HuH-7 (cell line): ENCODE results near the gene RBBP7.

Source experiments
- DNase-seq: peaks from one replicate; pipeline ENCODE4 v3.0.0; 2011; ENCODE audit warnings: low spot score

Gene RBBP7

DNA sequence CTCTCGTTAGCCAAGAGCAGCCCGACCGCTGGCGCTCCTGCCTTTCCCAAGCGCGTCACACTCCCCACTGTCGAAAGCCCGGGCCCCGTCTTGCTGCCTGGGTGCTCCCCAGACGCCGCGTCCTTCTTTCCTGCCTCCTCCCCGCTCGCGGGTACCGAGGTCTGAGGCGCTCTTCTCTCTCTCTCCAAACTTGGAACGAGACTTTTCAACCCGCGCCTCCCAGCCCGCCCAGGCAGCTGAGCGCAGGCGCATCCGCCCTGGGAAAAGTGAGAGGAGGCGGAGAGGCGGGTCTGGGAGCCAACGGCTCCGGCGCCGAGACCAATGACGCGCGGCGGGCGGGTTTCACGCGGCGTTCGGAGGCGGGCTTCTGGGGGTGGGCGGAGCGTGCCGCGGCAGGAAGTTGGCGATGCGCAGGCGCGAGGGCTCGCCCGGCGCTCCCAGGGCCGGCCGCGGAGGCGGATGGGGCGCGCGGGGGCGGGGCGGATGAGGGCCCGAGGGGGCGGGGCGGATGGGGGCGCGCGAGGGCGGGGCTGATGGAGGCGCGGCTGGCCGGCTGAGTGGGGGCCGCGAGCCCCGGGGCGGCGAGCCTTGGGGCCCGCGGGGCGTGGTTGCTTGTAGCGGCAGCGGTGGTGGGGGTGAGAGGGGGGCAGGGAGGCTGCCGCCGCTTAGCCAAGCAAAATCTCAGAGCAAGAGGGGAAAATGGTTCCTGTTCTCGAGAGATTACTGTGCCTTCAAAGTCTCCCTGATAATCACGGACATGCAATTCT lies at the start of gene RBBP7:
Gene RBBP7 (minus strand): TSS at position 268 of the 767 bp plus-strand sequence. CDS start 309 bp downstream, outside the sequence.
- DNase-seq = peak; percentile 59

DNA sequence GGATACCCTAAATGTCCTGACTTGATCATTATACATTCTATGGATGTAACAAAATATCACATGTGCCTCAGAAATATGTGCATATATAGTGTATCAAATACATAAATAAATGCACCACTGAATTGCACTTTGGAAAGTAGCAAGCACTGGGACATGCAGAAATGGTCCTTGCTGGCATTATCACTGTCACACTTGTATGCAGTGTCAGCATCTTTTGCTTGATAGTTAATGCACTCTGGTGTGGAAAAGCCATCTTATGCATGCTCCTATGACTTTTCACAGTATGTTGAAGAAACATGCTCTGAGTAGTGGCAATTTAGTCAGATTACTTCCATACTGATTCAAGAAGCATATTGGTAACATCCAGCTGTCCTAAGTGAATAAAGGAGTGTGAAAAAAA lies 48.8 kb upstream of the RBBP7 start:
- DNase-seq = no peak

DNA sequence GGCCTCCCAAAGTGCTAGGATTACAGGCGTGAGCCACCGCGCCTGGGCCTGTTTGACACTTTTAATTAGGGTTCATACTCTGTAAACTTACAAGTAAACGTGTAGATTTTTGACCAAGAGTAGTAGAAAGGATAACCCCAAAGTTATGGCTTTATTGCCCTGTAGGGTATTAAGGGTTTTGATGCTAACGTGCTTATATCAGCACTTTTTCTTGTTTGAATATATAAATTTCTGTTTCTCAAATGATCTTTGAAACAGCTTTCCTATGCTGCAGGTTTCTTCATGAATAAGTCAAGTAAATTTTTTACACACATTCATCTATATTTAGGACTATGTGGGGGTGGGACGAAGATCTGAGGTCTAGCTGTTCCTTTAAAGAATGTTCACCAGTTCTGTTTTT lies 47.0 kb upstream of the RBBP7 start:
- no peak for DNase-seq

DNA sequence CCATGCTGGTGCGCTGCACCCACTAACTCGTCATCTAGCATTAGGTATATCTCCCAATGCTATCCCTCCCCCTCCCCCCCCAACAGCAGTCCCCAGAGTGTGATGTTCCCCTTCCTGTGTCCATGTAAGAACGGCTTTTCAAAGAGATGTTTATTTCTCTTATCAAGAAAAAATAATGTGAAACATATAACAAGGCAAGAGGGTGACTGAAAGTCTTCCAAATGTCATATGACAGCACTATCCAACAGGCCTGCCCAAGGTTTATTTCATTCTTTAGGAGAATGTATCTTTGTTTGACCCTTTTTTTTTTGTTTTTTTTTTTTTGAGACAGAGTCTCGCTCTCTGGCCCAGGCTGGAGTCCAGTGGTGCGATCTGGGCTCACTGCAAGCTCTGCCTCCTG lies 46.4 kb upstream of the RBBP7 start:
- DNase-seq = no peak

DNA sequence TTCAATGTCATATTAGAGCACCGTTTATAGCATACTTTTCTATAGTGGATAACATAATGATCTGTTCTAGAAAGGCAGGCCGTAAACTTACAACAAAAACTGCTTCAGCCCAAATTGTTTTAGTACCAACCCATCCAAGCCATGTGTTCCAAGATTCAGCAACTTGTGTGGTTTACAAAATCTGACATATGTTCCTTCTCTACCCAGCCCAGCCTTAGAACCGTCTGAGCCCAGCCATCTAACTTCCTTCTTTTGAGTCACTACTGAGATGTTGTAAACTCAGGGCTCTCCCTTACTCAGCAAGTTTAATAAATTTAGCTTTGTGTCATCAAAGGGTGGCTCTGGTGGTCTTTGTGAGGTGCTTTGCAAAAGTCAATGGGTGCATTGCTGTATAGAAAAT lies 43.9 kb upstream of the RBBP7 start:
- no peak for DNase-seq

DNA sequence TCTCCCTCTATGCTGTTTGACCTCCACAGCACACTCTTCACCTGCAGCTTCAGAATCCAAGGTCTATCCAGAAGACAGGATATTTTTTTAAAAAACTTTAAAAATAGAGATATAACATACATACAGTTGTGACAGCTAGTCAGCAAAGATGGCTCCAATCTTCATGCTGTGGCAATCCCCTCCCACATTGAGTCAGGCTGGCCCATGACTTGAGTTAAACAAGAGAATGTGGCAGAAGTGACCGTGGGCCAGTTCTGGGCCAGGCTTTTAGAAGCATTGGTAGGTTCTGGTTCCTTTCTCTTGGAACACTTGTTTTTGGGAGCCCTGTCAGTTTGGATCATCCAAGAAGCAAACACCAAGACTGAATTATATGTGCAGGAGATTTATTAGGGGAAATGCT lies 40.2 kb upstream of the RBBP7 start:
- no peak for DNase-seq

DNA sequence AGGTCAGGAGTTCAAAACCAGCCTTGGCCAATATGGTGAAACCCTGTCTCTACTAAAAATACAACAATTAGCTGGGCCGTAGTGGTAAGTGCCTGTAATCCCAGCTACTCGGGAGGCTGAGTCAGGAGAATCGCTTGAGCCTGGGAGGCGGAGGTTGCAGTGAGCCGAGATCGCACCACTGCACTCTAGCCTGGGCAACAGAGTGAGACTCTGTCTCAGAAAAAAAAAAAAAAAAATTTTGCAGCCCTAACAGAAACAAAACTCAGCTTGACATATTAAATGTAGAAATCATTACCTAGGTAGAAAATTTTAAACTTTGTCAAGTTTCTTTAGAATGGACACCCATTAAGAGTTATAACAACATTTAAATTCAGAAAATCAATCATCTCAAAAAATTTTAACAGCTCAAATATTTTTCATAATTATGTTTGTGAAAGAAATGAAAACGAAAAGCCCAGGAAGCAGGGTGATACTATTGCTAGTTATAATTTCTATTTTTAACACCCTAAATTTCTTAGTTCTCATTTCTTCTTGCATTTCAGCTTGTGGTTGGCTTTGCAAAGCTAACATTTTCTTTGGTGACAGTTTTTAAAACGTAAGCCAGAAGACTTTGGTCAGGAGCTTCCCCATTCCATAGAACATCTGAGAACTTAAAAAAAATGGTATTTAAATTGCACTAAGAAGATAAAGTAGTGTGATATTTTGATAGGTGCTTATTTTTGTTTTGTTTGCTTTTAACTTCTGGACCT lies 33.3 kb upstream of the RBBP7 start:
- no peak for DNase-seq

DNA sequence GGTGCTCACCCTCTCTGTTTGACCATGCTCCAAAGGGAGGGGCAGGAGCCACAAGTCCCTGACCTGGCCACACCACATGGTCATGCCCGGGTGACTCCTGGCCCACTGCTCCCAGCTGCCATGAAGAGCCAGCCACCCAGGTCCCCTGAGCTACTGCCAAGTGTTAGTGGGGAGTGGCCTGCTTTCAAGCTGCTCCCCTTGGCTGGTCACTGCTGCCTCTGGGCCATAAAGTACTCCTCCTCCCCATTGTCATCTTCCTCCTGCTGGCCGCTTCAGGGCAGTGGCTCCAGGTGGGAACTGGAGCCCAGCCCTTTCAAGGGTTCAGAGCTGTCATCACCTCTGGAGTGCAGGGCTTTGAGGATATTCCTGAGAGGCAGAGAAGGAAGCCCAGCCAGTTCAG lies 27.3 kb upstream of the RBBP7 start:
- DNase-seq = no peak

DNA sequence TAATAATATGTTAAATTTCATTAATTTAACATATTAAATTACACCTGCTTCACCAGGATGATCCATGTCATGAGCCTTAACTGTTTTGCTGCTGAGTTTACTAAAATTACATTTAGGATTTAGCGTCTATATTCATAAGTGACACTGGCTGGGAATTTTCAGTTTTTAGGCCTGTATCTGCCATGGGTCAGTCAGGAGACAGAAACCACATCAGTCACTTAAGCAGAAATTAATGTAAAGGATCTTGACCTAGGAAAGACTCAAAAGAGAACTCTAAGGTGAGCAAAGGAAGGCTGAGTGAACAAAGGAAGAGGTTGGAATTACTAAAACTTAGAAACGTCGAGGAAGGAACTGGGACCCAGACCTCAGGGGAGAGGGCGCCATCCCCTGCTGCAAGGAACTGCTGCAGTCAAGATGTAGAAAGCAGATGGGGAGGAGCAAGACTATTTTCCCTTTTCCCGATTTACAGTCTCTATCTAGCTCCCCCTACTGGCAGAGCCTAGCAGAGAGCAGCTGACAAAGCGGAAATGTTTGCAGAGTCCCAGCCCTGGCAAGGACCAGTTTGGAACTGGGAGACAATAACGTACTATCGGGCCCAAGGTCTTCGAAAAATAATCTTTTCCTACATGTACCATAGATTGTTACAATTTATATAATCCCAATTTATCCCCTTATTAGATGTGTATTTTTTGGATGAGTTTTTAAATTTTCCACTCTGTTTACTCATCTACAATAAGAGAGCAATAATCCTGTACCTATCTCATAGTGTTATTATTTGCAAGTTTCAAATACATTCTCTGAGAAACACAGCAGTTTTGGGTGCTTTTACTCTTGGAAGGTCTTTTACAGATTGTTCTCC lies 22.6 kb upstream of the RBBP7 start:
- no peak for DNase-seq

DNA sequence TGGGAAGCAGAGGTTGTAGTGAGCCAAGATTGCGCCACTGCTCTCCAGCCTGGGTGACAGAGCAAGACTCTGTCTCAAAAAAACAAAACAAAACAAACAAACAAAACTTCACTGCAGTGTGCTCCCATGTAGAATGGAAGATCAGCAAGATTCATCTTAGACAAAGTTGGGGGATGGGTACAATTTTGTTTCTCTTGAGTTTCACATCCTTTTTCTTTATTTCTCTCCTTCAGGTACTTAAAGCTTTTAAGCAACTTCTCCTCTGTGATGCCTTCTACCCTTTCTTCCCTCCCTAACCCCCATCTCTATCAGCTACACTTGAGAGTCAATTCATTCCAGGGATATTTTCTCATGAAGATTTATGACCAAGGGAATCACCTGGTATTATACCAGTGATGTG lies 15.5 kb upstream of the RBBP7 start:
- no peak for DNase-seq

DNA sequence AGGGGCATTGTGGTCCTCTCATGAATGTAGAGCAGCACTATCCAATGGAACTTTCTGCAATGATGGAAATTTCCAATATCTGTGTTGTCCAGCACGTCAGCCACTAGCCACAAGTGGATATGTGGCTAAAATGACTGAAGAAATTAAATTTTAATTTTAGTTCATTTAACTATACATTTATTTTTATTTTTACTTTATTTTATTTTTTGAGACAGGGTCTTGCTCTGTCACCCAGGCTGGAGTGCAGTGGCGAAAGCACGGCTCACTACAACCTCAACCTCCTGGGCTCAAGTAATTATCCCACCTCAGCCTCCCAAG lies 13.3 kb upstream of the RBBP7 start:
- no peak for DNase-seq

DNA sequence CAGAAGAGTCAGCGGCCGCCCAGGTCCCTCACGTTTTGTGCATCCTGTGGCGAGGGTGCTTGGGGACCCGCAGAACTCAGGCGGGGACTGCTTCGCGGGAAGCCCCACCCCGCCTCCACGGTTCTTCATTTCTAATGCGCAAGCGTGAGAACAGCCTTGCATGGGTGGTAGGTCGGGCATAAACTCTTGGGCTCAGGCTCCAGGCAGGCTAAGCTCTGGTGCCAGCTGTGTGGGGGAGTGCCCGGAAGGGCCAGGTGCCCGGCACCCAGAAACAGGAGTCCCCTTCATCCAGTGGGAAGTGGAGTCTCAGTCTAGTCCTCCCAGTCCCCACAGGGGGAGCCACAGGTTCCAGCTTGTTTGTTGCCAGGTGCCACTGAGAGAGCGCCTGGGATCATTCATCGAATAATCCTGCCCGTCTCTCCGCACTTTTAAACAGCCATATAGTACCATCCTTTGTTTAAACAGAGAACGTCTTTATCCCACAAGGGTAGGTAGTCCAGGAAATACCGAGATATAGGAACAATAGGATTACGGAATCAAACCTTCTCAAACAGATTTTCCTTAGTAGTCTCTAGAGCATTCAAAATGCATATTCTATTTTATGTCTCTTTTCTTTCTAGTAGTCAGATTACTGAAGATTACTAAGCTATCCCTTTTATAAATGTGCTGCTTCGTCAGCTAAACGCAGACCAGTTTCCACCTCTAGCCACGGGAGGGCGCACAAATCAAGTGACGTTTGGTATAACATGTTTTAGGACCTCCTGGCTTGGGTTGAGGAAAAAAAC lies 12.7 kb upstream of the RBBP7 start:
- DNase-seq = no peak

DNA sequence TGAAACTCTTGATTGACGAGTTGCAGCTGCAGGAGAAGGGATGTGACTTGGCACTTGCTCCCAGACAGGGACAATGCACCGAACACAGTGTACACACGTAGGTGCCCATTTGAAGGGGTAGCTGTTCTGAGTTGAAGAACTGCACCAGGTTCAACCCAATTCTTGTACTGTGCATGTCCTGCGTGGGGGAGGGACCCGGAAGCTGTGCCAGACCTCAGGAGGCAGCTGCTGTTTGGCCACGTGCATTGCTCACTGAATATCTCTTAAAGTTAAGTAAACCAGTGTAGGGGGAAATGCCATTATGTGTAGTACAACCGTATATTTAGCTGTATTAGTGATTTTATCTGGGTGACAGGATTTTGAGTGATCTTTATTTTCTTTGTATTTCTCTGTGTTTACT lies 12.0 kb upstream of the RBBP7 start:
- DNase-seq = no peak

DNA sequence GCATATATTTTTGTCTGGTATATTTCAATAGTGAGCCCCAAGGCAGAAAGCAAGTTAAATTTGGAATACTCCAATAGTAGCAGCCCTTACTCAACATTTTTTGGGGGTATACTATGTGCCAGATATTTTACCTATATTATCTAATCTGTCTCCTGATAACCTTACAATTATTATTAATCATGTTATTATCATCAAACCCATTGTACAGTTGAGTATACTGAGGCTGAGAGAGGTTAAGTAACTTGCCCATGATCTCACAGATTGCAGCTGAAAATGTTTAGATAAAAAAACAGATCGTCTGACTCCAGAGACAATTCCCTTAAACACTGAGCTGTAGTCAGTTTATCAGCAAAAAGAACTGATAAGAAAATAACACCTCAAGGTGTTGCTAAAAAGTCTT lies 6.5 kb upstream of the RBBP7 start:
- no peak for DNase-seq

DNA sequence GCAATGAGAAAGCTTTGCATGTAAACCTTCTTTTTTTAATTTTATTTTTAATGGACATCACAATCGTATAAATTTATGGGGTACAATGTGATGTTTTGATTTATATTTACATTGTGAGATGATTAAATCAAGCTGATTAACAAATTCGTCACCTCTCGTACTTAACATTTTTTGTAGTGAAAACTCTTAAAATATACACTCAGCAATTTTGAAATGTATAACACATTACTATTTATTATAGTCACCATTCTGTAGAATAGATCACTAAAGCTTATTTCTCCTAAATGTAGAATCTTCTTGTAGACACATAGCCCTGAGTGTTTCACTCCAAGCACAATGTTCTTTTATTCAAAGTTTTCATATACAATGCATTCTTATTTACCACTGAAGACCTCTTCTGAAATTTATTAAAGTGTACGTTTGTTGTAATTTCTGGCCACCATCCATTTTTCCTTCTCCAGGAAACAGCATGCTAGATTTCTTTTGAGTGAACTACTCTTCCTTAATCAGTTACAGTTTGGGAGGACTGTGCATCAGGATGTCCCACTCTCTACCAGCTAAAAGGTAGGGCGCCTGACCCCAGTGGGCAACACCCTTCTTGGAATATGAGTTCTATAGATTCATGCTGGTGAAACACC lies 4.4 kb upstream of the RBBP7 start:
- no peak for DNase-seq

DNA sequence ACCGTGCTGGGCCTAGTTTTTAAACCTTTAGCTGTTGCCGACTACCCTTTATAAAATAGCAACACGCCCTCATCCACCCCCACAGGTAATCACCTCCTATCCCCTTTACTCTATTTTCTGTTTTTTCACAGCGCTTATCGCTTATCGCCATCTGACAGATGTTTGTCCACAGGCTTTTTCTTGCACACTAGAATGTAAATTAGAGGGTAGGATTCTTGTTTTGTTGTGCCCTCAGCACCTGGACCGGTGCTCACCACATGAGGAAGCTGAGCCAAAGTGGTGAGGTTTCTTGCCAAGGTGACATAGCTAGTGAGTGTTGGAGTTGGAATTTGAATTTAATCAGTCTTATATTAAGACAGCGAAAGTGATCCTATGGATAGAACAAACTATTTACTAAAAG lies 2.9 kb upstream of the RBBP7 start:
- DNase-seq = no peak

DNA sequence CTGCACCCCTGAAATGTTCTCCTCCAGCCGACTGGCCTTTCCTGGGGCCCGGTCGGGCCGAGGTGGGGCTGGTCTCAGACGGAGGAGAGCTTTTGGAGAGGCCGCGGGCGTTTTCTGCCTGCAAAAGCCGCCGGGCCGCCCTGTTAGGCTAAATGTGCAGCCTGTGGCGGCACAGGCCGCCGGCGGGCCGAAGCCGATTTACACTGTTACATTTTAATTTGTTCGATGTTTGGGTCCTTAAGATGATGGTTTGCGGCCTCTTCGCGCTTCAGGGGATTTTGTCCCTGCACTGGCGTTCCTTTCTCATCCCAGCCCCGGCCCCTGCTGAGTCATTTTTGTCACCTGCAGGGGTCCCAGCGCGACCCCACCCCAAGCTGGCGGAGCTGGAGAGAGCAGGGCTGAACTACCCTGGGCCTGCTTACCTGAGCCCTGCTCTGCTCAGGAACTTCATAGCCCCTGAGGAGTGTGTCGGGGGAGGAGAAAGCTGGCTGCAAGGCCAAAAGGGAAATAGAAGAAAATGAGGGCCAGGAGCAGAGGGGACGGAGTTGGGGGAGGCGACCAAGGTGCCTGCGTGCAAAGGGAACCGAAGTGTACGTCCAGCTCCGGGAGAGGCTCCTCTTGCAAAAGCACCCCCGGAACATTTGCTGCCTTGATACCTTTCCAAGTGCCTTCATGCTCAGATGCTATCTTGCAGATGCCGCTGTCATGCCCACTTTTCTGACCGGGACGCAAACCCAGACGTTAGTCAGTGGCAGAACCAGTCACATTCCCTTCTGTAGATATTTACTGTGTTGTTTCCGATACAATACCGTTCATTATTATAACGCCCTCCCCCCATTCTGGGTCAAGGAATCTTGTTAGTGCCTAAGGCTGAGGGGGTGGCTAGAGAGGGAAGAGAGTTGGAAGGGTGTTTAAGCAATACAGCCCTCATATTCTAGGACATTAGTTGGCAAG lies 977 bp upstream of the RBBP7 start:
- DNase-seq = no peak

DNA sequence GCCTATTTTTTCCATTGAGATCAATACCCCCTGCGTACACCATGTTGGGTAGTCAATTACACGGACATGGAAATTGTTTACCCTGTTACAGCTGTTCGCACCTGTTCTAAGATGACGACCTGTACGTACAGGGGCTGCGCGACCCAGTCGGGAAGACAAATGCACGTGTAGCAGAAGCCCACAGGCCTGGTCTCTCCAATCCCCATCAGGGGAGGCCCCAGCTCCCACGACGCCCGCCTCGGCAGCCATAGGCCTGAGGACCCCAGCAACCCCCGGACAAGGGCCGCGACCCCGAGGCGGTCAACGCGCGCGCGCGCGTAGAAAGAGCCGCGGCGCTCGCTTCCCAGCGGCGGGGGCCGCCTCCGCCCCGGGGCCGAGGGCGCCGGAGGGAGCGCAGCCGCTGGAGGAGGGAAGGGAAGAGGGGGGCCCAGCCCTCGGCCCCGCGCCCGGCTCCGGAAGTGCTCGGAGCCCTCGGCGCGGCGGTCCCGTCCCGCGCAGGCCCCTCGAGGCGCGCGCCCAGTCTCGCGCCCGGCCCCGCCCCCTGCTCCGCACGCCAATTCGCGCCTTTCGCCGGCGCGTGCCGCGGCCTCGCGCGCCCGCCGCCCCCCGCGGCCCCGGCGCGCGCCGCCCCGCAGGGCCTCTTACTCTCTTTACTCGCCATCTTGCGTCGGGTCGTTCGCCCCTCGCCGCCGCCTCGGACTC lies 618 bp downstream of the RBBP7 start:
- no peak for DNase-seq

DNA sequence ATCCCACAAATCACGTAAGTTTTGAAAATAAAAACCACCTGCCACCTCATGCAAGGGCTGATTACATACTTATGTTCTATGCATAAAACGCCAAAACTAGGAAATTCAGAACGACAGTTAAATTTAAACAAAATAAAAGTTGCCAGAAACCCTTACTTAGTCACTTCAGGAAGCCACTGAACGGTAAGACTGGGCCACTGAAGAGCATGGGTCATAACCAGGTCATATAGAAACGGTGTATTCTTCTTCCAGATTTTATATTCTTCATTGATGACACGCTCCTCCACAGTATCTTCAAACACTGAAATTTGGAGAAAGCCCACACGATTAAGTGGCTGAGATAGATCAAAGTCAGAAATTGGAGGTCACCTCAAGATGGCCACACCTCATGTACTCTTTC lies 1.2 kb downstream of the RBBP7 start:
- DNase-seq = no peak

DNA sequence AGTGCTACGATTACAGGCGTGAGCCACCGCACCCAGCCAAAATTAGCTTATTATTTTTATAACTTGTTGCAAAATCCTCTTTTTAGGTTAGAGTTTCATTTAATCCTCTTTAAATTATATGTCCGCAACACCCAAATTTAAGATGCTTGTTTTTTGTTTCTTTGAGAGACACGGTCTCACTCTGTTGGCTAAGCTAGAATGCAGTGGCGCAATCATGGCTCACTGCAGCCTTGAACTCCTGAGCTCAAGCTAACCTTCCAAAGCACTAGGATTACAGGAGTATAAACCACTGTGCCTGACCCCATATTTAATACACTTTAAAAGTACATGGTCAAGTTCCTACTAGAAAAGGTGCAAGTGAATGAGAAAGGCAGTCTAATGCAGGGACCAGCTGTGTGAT lies 2.2 kb downstream of the RBBP7 start:
- no peak for DNase-seq
